Smooth muscle cell of the pulmonary artery (primary cell): ENCODE data around the gene AFAP1L1. TPM values are rescaled to one million over a fixed set of nuclear protein-coding genes. Genes with fewer than 3 reads are reported as not detected.

ENCODE experiments used
- total RNA-seq: library from RNA; depleted of rRNA; stranded (reverse); fragments of >200 nt; gene quantifications from 2 replicates; pipeline ENCODE4 v1.2.3, GENCODE V29; 2014

Gene AFAP1L1
- 5.5 and 14.9 TPM in 2 replicates for total RNA-seq

DNA sequence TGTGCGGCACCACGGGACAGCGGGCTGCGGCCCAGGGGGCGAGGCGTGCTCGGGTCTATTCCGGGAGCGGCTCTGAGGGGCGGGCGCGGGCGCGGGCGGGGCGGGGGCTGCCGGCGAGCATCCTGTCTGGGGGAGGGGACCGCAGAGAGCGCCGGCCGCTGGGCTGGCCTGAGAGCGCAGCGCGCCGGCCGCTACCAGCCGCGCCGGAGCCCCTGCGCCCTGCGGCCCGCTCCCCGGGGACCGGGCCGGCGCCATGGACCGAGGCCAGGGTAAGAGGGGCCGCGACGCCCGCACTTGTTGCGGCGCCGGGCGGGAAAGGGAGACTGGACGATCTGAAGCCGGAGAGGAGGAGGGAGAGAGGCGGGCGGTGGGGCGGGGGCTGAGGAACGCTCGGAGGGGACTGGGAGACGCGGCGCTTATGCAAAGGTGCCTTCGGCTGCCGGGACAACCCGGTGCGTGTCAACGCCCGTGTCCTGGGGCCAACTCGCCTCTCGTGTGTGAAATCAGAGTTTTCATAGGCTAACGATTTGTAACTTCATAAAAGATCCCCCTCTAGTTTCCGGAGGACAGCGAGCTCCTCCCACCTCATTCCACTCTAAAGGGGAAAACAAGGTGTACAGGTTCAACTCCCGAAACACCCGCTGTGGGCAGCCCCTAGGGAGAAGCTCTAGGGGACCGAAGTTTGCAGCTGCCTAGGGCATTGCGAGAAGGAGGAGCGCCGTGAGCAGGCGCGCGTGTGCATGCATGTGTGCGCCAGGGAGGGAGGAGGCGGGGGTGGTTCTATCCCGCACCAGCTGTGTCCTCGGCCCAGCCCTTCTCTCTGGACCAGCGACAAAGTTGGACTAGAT, at the start of gene AFAP1L1:
Gene AFAP1L1 (plus strand): TSS at position 144 of the 848 bp plus-strand sequence. CDS start 110 bp downstream, at position 254.

DNA sequence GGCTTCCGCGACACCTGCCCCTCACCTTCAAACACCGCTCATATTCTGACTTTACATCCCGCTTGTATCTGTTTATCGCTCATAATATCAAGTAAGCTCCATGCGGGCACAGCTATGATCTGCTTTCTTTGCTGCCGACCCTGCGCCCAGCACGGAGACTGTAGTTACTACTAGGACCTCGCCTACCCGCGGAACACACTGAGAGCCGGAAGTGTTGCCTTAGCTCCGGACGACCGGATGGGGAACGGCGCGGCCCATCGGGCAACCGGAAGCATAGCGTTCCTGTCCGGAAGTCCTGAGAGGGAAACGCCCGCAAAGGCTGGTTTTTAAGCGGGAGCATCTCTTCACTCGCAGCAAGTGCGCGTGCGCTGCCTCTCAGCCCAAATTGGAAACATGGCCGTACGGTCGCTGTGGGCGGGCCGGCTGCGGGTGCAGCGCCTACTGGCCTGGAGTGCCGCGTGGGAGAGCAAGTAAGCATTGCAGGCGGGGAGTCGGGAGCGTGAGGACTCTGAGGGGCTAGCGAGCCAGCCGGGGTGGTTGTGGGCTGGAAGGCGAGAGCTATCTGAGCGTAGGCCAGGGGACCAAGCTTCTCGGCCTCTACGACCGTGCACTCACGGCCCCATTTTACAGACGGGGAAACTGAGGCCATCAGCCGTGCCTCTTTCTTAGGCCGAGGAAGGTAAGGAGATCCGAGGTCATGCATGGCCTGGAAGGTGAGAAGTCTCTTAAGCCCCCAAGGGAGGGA, 73.7 kb downstream of the AFAP1L1 start, which contains the start of gene GRPEL2:
Gene GRPEL2 (plus strand): TSS at position 353 of the 745 bp plus-strand sequence. CDS start 41 bp downstream, at position 394.

DNA sequence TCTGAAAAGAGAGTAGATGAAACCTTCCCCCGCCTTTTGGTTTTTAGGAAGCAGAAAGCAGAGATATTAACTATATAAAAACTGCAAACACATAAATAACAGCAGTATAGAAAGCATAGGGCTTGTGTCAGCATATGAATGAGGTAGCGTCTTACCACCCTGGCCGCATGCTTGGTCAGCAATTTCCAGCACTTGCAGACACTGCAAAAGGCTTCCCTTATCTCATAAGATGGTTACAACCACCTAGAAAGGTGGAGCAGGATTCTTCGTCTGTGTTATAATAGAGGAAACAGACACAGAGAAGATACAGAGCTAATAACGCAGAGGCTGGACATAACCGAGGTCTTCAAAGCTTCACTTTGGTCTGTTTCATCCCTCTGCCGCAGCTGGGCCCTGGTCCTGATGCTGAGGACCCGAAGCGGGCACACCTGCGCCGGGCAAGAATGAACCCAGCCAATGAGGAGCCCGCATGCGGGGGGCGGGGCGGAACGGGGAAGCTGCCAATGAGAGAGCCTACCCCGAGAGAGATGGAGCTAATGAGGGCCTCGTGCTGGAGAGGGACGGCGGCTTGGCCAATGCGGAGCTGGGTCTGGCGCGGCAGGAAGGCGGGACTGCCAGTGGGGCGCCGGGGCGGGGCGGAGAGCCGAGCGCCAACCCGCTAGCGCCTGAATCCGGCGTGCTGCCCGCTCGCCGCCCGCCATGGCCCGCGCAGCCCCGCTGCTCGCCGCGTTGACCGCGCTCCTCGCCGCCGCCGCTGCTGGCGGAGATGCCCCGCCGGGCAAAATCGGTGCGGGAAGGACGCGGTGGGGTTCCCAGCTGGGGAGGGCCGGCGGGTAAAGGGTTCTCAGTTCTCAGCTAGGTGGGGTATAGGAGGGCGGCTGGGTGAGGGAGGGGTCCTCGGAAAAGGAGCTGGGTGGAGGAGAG, 86.0 kb downstream of the AFAP1L1 start, which contains the start of gene PCYOX1L:
Gene PCYOX1L (plus strand): TSS at position 677 of the 924 bp plus-strand sequence. CDS start 23 bp downstream, at position 700.

DNA sequence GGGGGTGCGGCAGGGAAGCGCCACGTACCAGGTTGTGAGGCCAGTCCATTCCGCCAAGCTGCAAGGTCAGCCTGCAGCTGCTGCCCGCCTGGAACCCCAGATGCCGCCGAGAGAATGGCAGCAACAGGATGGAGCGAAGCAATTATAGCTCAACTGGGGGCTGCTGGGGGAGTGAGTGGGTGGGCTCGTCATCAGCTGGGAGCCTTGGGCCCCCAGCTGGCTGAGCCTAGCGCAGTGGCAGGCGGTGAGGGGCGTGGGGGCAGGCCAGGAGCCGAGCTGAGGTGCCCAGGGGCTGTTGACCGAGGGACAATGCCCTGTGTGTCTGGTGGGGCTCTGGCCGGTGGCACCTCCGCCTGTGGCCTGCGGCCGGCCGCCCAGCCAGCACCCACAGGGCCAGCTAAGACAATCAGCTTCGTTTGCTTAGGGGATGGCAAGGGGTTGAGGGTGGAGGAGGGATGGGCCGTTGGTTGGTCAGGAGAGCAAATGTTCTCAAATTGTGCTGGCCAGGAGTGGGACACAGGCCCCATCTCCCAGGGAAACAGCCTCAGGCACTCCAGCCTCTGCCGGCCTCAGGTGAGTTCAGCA, 107.6 kb downstream of the AFAP1L1 start, which contains the start of gene IL17B:
Gene IL17B (minus strand): TSS at position 116 of the 585 bp plus-strand sequence. CDS start 67 bp downstream, at position 49.

Other genes with a start within 250 kb of the AFAP1L1 start
- gene SH3TC2, start 208.8 kb upstream of the AFAP1L1 start, total RNA-seq, result 2.4 and 3.1 TPM in 2 replicates
- 37.7 and 38.4 TPM in 2 replicates for gene ABLIM3, start 130.4 kb upstream of the AFAP1L1 start, total RNA-seq
- gene GRPEL2, start 73.6 kb downstream of the AFAP1L1 start, total RNA-seq, result 11.4 and 17.9 TPM in 2 replicates
- gene PCYOX1L, start 86.2 kb downstream of the AFAP1L1 start, total RNA-seq, result 14.2 and 18.0 TPM in 2 replicates
- gene IL17B, start 107.4 kb downstream of the AFAP1L1 start, total RNA-seq, result 0.26 TPM in 1 of 2 replicates, not detected in the other